Measurements from ENCODE around the gene PCDHGA3. TPM values are rescaled to one million over a fixed set of nuclear protein-coding genes. Genes with fewer than 3 reads are reported as not detected.

PCDHGA3 gene
- total and polyA plus RNA-seq, 9 of the 15 experiments (the other 6 are each of a cell fraction or from before 2014, with no cell fraction given), result 0.13 to 0.28 (median 0.18) TPM; not detected in 2

DNA sequence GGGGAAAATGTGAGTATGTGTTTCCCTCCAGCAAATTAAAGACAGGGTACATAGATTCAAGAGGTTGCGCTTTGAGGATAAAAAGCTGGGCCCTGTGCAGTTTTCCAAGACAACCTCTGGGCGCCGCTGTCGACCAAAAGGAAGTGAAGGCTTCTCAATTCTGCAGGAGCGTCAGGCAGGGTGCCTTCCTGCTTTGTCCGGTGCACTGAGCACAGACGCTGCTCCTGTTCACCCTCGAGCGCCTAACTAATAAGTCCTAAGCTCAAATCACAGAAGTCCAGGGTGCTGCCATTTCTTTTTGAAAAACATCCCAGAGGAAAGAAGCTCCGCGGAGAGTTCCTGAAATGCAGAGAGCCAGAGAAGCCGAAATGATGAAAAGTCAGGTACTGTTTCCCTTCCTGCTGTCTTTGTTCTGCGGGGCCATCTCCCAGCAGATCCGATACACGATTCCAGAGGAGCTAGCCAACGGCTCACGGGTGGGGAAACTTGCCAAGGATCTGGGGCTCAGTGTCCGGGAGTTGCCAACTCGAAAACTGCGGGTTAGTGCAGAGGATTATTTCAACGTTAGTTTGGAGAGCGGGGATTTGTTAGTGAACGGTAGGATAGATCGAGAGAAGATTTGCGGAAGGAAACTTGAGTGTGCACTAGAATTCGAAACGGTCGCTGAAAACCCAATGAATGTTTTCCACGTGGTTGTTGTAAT lies 6.4 kb downstream of the PCDHGA3 start, which contains the start of gene PCDHGB1 (continued):
- TF ChIP-seq, protein P1, sequence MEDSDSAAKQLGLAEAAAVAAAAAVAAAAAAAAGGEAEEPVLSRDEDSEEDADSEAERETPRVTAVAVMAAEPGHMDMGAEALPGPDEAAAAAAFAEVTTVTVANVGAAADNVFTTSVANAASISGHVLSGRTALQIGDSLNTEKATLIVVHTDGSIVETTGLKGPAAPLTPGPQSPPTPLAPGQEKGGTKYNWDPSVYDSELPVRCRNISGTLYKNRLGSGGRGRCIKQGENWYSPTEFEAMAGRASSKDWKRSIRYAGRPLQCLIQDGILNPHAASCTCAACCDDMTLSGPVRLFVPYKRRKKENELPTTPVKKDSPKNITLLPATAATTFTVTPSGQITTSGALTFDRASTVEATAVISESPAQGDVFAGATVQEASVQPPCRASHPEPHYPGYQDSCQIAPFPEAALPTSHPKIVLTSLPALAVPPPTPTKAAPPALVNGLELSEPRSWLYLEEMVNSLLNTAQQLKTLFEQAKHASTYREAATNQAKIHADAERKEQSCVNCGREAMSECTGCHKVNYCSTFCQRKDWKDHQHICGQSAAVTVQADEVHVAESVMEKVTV (CRISPR knock-in tag; IDR thresholded peaks at IDR 0.05), result peak; percentile 35; the same call in 1 of the 2 replicates
- TF ChIP-seq, protein P2, sequence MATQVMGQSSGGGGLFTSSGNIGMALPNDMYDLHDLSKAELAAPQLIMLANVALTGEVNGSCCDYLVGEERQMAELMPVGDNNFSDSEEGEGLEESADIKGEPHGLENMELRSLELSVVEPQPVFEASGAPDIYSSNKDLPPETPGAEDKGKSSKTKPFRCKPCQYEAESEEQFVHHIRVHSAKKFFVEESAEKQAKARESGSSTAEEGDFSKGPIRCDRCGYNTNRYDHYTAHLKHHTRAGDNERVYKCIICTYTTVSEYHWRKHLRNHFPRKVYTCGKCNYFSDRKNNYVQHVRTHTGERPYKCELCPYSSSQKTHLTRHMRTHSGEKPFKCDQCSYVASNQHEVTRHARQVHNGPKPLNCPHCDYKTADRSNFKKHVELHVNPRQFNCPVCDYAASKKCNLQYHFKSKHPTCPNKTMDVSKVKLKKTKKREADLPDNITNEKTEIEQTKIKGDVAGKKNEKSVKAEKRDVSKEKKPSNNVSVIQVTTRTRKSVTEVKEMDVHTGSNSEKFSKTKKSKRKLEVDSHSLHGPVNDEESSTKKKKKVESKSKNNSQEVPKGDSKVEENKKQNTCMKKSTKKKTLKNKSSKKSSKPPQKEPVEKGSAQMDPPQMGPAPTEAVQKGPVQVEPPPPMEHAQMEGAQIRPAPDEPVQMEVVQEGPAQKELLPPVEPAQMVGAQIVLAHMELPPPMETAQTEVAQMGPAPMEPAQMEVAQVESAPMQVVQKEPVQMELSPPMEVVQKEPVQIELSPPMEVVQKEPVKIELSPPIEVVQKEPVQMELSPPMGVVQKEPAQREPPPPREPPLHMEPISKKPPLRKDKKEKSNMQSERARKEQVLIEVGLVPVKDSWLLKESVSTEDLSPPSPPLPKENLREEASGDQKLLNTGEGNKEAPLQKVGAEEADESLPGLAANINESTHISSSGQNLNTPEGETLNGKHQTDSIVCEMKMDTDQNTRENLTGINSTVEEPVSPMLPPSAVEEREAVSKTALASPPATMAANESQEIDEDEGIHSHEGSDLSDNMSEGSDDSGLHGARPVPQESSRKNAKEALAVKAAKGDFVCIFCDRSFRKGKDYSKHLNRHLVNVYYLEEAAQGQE (IDR thresholded peaks at IDR 0.05; ENCODE audit: borderline replicate concordance), result peak; percentile 16; the same call in 1 of the 2 replicates
- TF ChIP-seq, protein P2 (CRISPR knock-in tag; IDR thresholded peaks at IDR 0.05; ENCODE audit: low read depth), result no peak
- TF ChIP-seq ZNF217 (CRISPR knock-in tag; IDR thresholded peaks at IDR 0.05) (no peak), RAD21 (CRISPR knock-in tag; conservative IDR thresholded peaks at IDR 0.05 in 1 of 2, IDR thresholded peaks at IDR 0.05 in 1 of 2) (peak; percentile 59 to 62), SPI1 (IDR thresholded peaks at IDR 0.05; ENCODE audit: borderline replicate concordance, low read depth, low read length) (peak; percentile 37; the same call in 1 of the 2 replicates), ETV1 (tag; conservative IDR thresholded peaks at IDR 0.05; ENCODE audit: low read depth) (peak; percentile 43; the same call in 1 of the 2 replicates), CBX3 (IDR thresholded peaks at IDR 0.05; ENCODE audit: borderline replicate concordance in 1 of 2, low read length in 2 of 2) (0 out of 3 replicates have a peak, but pooled peaks of 1 of the 2 experiments have one; percentile 17), ZNF79 (CRISPR knock-in tag; IDR thresholded peaks at IDR 0.05; ENCODE audit: low read depth) (no peak)
